Caco-2 (cell line): ENCODE data around the gene FGFRL1. TPM values are rescaled to one million over a fixed set of nuclear protein-coding genes. Genes with fewer than 3 reads are reported as not detected.

ENCODE experiments used
- BruUV-seq: library from RNA; stranded (reverse); fragments of 400-500 nt; replicated peaks from 2 replicates; lab custom pipeline; 2021; lab: Mats Ljungman, UMichigan
- CTCF ChIA-PET: fragments of 300-600 bp; sonication (Branson Sonifier 250); formaldehyde crosslinking; loops from one replicate; lab custom pipeline; 2022; ENCODE audit warnings: antibody characterized with exemption; lab: Charles Lee
- POLR2A ChIA-PET: fragments of 300-600 bp; sonication (Branson Sonifier 250); formaldehyde crosslinking; loops from one replicate; lab custom pipeline; 2022; ENCODE audit warnings: antibody characterized with exemption; lab: Charles Lee
- DNase-seq, 2 experiments: peaks; one replicate each; pipeline versions ENCODE4 v3.0.0 to v3.0.0-alpha.2; 2020 to 2022
- H3K27me3 ChIP-seq: replicated peaks from 2 replicates; pipeline ENCODE4 v1.6.0; 2011; ENCODE audit warnings: low read length; ENCODE audit not compliant: control insufficient read depth, insufficient read depth
- H3K36me3 ChIP-seq: 2 replicates; pipeline ENCODE4 v1.5.1; 2011; ENCODE audit warnings: low read length; ENCODE audit not compliant: control insufficient read depth, insufficient read depth
- H3K4me1 ChIP-seq: fragments of 250-450 bp; sonication (Bioruptor Pico); 2 replicates; pipeline ENCODE4 v1.5.1; 2020; ENCODE audit warnings: mild to moderate bottlenecking
- H3K4me3 ChIP-seq: 2 replicates; pipeline ENCODE4 v1.5.1; 2011; ENCODE audit warnings: low read depth, mild to moderate bottlenecking, control low read depth, low read length
- H3K9me3 ChIP-seq: fragments of 250-450 bp; sonication (Bioruptor Pico); 2 replicates; pipeline ENCODE4 v1.5.1; 2020; ENCODE audit warnings: mild to moderate bottlenecking, moderate library complexity
- H3K27ac Mint-ChIP-seq: one replicate; pipeline ENCODE4 v1.8.0; 2022; ENCODE audit warnings: mixed read lengths; ENCODE audit not compliant: unreplicated experiment
- H3K27me3 Mint-ChIP-seq: one replicate; pipeline ENCODE4 v1.8.0; 2022; ENCODE audit warnings: mixed read lengths; ENCODE audit not compliant: insufficient read depth, unreplicated experiment
- H3K36me3 Mint-ChIP-seq: one replicate; pipeline ENCODE4 v1.8.0; 2022; ENCODE audit warnings: mild to moderate bottlenecking, mixed read lengths; ENCODE audit not compliant: insufficient read depth, unreplicated experiment
- H3K4me1 Mint-ChIP-seq: one replicate; pipeline ENCODE4 v1.8.0; 2022; ENCODE audit warnings: low read depth, mixed read lengths; ENCODE audit not compliant: unreplicated experiment
- H3K4me3 Mint-ChIP-seq: one replicate; pipeline ENCODE4 v1.8.0; 2022; ENCODE audit warnings: mild to moderate bottlenecking, moderate library complexity, mixed read lengths; ENCODE audit not compliant: unreplicated experiment
- H3K9me3 Mint-ChIP-seq: one replicate; pipeline ENCODE4 v1.8.0; 2022; ENCODE audit warnings: mixed read lengths; ENCODE audit not compliant: unreplicated experiment
- intact Hi-C: fragments of 100-400 bp; cut with micrococcal nuclease; formaldehyde crosslinking; loops from one replicate; pipeline ENCODE4 v1.10.0; 2022; ENCODE audit not compliant: unreplicated experiment
- total RNA-seq: library from RNA; stranded (reverse); gene quantifications from 2 replicates; pipeline ENCODE4 v1.2.3, GENCODE V29; 2022
- TF ChIP-seq, protein P1 (sequence below), 2 experiments: fragments of 200-600 bp in 1 of 2; IDR thresholded peaks; 1 replicate in 1 of 2; 2 replicates in 1 of 2; pipeline versions ENCODE4 v1.5.1 to v1.8.0; 2011 to 2022; ENCODE audit warnings: antibody characterized with exemption in 1 of 2, control low read depth in 1 of 2, inconsistent platforms in 1 of 2, low read depth in 1 of 2, low read length in 1 of 2, mild to moderate bottlenecking in 1 of 2, moderate library complexity in 1 of 2; ENCODE audit not compliant: insufficient read depth in 1 of 2, severe bottlenecking in 1 of 2, unreplicated experiment in 1 of 2

Gene FGFRL1
- total RNA-seq, 1 experiment from 2014 or later, result 26.0 TPM

GRCh38 chr4:988726-989721 lies 22.4 kb upstream of the FGFRL1 start:
- BruUV-seq, result no TSS peak
- intact Hi-C loops, result no loop called here
- ChIA-PET CTCF (no interaction called here), POLR2A (no interaction called here)
- Mint-ChIP-seq H3K27ac (no peak overlapping the region), H3K4me1 (no peaks in the 10 kb centered on the region), H3K4me3 (no peak overlapping the region), H3K27me3 (no peaks in the 10 kb centered on the region), H3K36me3 (peaks cover 34% of the 10 kb centered on the region), H3K9me3 (no peaks in the 10 kb centered on the region)
- TF ChIP-seq, protein P1, sequence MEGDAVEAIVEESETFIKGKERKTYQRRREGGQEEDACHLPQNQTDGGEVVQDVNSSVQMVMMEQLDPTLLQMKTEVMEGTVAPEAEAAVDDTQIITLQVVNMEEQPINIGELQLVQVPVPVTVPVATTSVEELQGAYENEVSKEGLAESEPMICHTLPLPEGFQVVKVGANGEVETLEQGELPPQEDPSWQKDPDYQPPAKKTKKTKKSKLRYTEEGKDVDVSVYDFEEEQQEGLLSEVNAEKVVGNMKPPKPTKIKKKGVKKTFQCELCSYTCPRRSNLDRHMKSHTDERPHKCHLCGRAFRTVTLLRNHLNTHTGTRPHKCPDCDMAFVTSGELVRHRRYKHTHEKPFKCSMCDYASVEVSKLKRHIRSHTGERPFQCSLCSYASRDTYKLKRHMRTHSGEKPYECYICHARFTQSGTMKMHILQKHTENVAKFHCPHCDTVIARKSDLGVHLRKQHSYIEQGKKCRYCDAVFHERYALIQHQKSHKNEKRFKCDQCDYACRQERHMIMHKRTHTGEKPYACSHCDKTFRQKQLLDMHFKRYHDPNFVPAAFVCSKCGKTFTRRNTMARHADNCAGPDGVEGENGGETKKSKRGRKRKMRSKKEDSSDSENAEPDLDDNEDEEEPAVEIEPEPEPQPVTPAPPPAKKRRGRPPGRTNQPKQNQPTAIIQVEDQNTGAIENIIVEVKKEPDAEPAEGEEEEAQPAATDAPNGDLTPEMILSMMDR (IDR thresholded peaks at IDR 0.05; ENCODE audit: insufficient read depth in 1 of 2, low read depth in 1 of 2, low read length in 1 of 2, severe bottlenecking in 1 of 2, unreplicated experiment in 1 of 2), result no peak
- Histone ChIP-seq H3K9me3 (no peaks in the 10 kb centered on the region), H3K27me3 (no peaks in the 10 kb centered on the region), H3K4me3 (no peak overlapping the region), H3K36me3 (no peaks in the 10 kb centered on the region; the same call in 1 of the 2 replicates), H3K4me1 (peaks cover 52% of the 10 kb centered on the region)
- DNase-seq, result no peak

GRCh38 chr4:989722-990471 lies 21.5 kb upstream of the FGFRL1 start:
- Mint-ChIP-seq H3K9me3 (no peaks in the 10 kb centered on the region), H3K4me3 (no peak overlapping the region), H3K4me1 (no peaks in the 10 kb centered on the region), H3K36me3 (peaks cover 35% of the 10 kb centered on the region), H3K27ac (no peak overlapping the region), H3K27me3 (no peaks in the 10 kb centered on the region)
- no peaks in the 10 kb centered on the region for H3K27me3 ChIP-seq
- peaks cover 49% of the 10 kb centered on the region for H3K4me1 ChIP-seq
- no peak for DNase-seq
- BruUV-seq, result no TSS peak
- POLR2A ChIA-PET, result no interaction called here
- CTCF ChIA-PET, result no interaction called here
- TF ChIP-seq, protein P1 (IDR thresholded peaks at IDR 0.05; ENCODE audit: insufficient read depth in 1 of 2, low read depth in 1 of 2, low read length in 1 of 2, severe bottlenecking in 1 of 2, unreplicated experiment in 1 of 2), result no peak
- no peak overlapping the region for H3K4me3 ChIP-seq
- H3K9me3 ChIP-seq, result no peaks in the 10 kb centered on the region
- H3K36me3 ChIP-seq, result no peaks in the 10 kb centered on the region; the same call in 1 of the 2 replicates
- intact Hi-C loops, result loop anchor here (5.0 kb wide), 1 partner anchor 58 kb away; the partner anchor contains the start of genes GAK and TMEM175

DNA sequence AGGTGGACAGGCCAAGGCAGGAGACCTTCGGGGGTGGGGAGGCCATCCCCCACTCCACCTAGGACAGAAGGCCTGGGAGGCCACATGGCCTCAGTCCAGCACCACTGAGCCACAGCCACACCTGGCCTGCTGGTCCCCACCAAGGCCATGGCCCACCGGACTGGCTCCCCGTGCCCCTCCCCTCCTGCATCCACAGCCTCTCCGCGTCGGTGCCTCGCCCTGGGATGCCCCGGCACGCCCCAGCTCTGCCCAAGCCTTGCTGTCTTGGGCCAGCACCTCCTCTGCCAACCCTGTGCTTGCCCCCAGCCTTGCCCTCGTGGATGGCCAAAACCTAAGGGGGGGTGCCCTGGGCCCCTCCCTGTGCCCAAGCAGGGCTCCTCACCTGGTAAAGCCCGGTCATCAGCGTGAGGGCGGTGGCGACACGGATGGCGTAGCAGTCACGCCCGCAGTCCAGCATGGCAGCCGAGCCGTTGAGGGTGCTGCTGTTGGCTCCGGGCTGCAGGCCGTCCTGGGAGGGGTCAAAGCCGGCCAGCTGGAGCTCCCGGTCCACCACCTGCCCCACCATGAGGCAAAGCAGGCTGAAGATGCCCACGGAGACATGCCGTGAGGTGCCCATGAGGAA lies 20.6 kb upstream of the FGFRL1 start:
- Histone ChIP-seq H3K9me3 (no peaks in the 10 kb centered on the region), H3K36me3 (no peaks in the 10 kb centered on the region; the same call in 1 of the 2 replicates), H3K27me3 (no peaks in the 10 kb centered on the region), H3K4me3 (no peak overlapping the region), H3K4me1 (peaks cover 45% of the 10 kb centered on the region)
- TF ChIP-seq, protein P1 (IDR thresholded peaks at IDR 0.05; ENCODE audit: insufficient read depth in 1 of 2, low read depth in 1 of 2, low read length in 1 of 2, severe bottlenecking in 1 of 2, unreplicated experiment in 1 of 2), result no peak
- H3K4me1 Mint-ChIP-seq, result no peaks in the 10 kb centered on the region
- POLR2A ChIA-PET, result no interaction called here
- no peak for DNase-seq
- intact Hi-C loops, result loop anchor here (5.0 kb wide), 1 partner anchor 59 kb away; the partner anchor contains the start of genes GAK and TMEM175
- H3K27me3 Mint-ChIP-seq, result no peaks in the 10 kb centered on the region
- peaks cover 28% of the 10 kb centered on the region for H3K36me3 Mint-ChIP-seq
- no TSS peak for BruUV-seq
- no peak overlapping the region for H3K4me3 Mint-ChIP-seq
- no peak overlapping the region for H3K27ac Mint-ChIP-seq
- CTCF ChIA-PET, result no interaction called here
- no peaks in the 10 kb centered on the region for H3K9me3 Mint-ChIP-seq
